ENCODE data around the gene MFSD2B.

DNA sequence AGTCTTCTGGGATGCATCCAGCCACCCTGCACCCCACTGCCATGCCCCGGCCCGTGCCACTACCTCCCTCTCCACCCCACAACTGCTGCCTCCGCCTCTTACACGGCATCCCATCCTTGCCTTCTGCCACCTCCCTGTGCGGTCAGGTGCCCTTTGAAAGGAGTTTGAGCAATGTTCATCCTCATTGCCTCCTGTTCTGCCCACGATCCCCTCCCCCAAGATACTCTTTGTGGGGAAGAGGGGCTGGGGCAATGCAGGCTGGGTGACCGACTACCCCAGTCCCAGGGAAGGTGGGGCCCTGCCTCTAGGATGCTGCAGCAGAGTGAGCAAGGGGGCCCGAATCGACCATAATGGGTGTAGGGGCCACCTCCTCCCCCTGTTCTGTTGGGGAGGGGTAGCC lies 8.4 kb downstream of the MFSD2B start:
- TF ChIP-seq, protein P1, sequence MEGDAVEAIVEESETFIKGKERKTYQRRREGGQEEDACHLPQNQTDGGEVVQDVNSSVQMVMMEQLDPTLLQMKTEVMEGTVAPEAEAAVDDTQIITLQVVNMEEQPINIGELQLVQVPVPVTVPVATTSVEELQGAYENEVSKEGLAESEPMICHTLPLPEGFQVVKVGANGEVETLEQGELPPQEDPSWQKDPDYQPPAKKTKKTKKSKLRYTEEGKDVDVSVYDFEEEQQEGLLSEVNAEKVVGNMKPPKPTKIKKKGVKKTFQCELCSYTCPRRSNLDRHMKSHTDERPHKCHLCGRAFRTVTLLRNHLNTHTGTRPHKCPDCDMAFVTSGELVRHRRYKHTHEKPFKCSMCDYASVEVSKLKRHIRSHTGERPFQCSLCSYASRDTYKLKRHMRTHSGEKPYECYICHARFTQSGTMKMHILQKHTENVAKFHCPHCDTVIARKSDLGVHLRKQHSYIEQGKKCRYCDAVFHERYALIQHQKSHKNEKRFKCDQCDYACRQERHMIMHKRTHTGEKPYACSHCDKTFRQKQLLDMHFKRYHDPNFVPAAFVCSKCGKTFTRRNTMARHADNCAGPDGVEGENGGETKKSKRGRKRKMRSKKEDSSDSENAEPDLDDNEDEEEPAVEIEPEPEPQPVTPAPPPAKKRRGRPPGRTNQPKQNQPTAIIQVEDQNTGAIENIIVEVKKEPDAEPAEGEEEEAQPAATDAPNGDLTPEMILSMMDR (IDR thresholded peaks at IDR 0.05; ENCODE audit: low read depth, low read length), result no peak
- no peak for TF ChIP-seq EZH2phosphoT487 (IDR thresholded peaks at IDR 0.05; ENCODE audit: low read depth)

Data from OCI-LY3 (cell line).